OCI-LY7 (cell line): ENCODE measurements around the gene KIAA0513.

Experiments used
- EZH2phosphoT487 ChIP-seq: fragments of 200-600 bp; sonication (generic); IDR thresholded peaks from 2 replicates; pipeline ENCODE4 v1.6.1; 2018; ENCODE audit warnings: low read depth, borderline replicate concordance, mild to moderate bottlenecking, mixed run types, antibody characterized with exemption, low read length, moderate library complexity, mixed read lengths
- TF ChIP-seq, protein P1 (sequence below): fragments of 200-600 bp; sonication (generic); conservative IDR thresholded peaks from 2 replicates; pipeline ENCODE4 v1.5.1; 2014; ENCODE audit warnings: mild to moderate bottlenecking, antibody characterized with exemption, low read length, moderate library complexity, mixed read lengths

DNA sequence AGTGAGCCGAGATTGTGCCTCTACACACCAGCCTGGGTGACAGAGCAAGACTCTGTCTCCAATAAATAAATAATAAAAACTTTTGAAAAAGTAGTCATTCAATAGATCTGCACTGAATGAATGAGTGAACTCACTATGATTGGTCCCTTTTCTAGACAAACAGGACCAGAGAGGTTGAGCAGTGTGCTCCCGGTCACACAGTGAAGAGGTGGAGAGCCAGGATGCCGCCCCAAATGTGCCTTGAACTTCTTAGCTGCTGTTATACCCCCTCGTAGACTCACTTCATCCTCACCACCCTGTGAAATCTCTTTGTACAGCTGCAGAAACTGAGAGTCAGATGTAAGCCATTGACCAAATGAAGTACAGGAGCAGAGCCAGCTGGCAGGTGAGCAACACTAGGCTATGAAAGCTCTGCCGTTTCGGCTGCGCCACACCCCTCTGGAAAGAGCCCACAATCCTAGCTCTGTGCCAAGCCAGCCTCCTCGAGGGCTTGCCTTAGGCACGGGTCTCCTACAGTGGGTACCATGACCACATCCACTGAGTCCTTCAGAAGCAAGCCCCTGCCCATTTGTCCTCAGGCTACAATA, 7.8 kb upstream of the KIAA0513 start:
- TF ChIP-seq, protein P1, sequence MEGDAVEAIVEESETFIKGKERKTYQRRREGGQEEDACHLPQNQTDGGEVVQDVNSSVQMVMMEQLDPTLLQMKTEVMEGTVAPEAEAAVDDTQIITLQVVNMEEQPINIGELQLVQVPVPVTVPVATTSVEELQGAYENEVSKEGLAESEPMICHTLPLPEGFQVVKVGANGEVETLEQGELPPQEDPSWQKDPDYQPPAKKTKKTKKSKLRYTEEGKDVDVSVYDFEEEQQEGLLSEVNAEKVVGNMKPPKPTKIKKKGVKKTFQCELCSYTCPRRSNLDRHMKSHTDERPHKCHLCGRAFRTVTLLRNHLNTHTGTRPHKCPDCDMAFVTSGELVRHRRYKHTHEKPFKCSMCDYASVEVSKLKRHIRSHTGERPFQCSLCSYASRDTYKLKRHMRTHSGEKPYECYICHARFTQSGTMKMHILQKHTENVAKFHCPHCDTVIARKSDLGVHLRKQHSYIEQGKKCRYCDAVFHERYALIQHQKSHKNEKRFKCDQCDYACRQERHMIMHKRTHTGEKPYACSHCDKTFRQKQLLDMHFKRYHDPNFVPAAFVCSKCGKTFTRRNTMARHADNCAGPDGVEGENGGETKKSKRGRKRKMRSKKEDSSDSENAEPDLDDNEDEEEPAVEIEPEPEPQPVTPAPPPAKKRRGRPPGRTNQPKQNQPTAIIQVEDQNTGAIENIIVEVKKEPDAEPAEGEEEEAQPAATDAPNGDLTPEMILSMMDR: no peak
- TF ChIP-seq EZH2phosphoT487: no peak
